RCC 7860 (cell line): ENCODE results near the gene DECR2.

Experiments used
- DNase-seq: peaks from one replicate; pipeline ENCODE4 v3.0.0-alpha.2; 2015; ENCODE audit warnings: low spot score
- FAIRE-seq: peaks from 2 replicates; lab custom pipeline; 2012; peaks lifted over from hg19 to GRCh38; lab: Jason Lieb, UNC

Gene DECR2

DNA sequence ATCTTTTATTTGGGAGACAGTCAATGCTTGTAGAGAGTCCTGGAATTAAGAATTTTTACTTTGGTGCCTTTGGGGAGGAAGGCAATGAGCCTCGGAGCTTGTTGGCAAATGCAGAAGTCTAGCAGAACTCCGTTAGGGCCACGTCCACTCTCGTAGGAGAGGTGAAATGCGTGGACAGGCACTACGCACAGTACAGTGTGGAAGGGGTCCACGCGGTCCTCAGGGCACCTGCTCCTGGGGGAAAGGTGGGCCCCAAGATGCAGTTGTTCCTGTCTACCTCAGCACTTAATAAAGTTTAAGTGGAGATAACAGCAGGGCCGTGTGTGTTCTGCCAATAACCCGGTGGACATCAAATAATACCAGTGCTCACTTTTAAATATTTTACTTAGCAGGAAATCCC lies 25.6 kb downstream of the DECR2 start:
- no peak for FAIRE-seq

GRCh38 chr16:430904-431303 lies 29.2 kb downstream of the DECR2 start:
- FAIRE-seq = no peak
- DNase-seq = no peak

More for the DNA sequence above, 25.6 kb downstream of the DECR2 start:
- no peak for DNase-seq

- FAIRE-seq (no peak), DNase-seq (no peak)
Observed at GRCh38 chr16:440627-441026, 38.9 kb downstream of the DECR2 start.

DNA sequence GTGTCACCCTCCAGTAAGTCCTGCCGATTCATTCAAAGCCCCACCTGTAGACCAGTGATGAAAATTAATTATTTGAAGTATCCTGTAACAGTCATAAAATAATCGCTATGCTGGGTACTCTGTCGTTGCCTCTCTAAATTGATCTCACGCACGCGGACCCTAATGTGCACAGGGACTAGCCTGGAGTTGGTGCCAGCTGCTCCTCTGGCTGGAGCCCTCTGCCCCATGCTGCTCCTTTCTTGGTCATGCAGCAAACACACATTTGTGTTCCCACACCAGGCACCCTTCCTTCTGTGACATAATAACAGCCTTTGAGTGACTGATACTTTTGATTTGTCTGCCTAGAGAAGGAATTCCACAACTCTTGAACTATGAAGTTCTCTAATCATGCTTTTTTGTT lies 39.8 kb downstream of the DECR2 start:
- DNase-seq = no peak

DNA sequence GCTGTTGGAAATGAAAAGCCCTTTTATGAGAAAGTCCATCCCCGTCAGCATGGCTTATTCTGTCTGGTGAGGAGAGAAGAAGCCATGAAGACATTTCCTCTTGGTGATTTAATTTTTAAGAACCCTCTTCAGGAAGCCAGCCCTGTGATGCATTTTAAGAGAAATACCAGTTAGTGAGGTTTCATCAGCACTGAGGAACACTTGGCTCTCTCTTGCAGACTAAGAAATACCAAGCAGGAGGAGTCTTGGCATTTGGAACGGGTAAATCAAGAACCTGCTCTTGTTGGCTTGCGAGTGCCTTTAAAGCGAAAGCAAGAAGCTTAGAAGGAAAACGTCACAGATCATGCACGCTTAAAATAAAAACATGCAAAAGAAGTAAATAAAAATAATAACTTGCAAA lies 41.3 kb downstream of the DECR2 start:
- no peak for FAIRE-seq
- DNase-seq = no peak

More for the DNA sequence above, 39.8 kb downstream of the DECR2 start:
- FAIRE-seq = no peak

GRCh38 chr16:444027-444426 lies 42.3 kb downstream of the DECR2 start:
- DNase-seq = no peak
- no peak for FAIRE-seq

GRCh38 chr16:445566-445965 lies 43.9 kb downstream of the DECR2 start:
- no peak for FAIRE-seq
- no peak for DNase-seq

DNA sequence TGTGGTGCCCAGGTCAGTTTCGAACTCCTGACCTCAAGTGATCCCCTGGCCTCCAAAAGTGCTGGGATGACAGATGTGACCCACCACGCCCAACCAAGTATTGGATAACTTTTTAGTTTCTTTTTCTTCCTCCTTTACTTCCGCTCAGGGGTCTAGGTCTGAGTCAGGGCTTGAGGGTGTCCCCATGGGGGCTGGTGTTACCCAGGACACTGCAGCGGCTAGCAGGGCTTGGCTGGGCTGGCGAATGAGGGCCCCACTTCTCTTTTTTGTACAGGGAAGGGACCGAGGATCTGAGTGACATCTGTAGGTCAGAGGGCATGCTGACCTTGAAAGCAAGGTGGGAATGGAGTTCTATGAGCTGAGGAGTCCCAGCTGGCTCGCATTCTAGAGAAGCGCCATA lies 48.7 kb downstream of the DECR2 start:
- FAIRE-seq = no peak
- DNase-seq = no peak

- no peak for DNase-seq
Observed at GRCh38 chr16:450785-451512, 49.3 kb downstream of the DECR2 start.

DNA sequence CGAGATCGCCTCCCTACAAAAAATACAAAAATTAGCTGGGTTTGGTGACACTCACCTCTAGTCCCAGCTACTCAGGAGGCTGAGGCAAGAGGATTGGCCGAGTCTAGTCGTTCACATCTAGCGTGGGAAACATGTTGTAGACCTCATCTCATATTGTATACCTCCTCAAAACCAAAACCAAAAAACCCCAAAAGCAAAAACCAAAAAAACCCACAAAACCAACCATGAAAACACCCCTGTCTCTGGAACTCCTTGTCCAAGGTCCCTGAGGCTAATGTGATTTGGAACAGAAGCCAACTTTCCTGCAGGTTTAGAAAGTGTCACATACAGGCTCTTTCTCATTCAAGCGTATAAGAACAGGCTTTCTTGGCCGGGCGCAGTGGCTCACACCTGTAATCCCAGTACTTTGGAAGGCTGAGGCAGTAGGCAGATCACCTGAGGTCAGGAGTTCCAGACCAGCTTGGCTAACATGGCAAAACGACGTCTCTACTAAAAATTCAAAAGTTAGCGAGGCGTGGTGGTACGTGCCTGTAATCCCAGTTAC lies 52.8 kb downstream of the DECR2 start:
- FAIRE-seq (no peak), DNase-seq (no peak)

More at GRCh38 chr16:450785-451512, 49.3 kb downstream of the DECR2 start:
- no peak for FAIRE-seq

- FAIRE-seq (no peak), DNase-seq (no peak)
Observed at GRCh38 chr16:455453-455852, 53.8 kb downstream of the DECR2 start.

DNA sequence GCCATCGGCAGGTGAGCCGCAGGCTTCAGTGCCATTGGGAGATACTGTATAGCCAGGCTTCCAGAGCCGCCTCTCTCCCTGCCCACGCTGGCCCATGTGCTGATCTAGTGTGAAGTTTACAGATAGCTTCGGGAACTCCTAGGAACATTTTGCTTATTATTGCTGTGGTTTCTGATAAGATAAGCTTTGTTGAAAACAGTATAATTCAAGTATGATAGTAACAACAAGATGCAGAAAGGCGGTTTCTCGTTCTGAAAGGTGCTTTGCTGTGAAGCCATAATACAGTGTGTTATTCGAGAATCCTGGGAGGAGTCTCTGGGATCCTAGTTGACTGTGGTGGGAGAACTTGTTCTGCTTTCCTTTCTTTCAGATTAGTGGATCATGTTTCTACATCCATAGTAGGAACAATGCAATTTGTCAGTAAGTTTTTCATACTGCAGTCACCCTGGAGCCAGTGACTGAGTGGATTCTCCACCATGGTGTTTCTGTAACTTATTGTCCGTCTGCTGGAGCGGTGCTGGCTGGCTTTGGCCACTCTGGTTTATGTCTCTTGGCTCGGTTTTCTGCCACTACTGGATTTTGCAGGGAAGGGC lies 55.3 kb downstream of the DECR2 start:
- FAIRE-seq = no peak
- no peak for DNase-seq

DNA sequence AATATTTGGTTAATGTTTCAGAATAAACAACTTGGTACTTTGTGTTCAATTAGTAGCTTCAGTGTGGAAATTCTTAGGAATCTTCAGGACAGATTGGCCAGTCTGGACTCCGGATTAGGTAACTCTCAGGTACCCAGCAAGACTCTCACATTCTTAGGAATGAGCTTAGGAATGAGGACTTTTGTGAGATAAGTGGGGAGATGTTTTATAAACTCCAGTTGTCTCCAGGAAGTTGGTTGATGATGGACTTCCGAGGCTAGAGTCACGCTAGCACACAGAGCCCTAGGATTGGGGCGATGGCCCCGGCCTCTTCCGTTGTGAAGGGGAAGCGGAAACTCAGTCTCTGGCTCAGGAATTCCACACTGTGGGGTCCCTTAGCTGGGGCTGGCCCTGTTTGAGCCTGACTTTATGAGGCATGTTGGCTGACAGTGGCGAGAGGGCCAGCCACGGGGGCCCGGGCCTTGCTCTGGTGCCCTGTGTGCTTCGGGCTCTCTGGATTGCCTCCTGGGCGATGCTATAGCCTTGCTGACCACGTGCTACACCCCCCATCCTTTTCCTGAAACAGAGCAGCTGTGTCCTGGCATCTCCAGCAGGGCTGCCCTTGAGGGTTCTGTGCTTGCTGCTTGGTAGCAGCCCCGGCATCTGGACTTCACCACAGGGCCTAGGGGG lies 56.2 kb downstream of the DECR2 start:
- FAIRE-seq = no peak
- DNase-seq = no peak

GRCh38 chr16:459761-460160 lies 58.1 kb downstream of the DECR2 start:
- DNase-seq = no peak
- FAIRE-seq = no peak

DNA sequence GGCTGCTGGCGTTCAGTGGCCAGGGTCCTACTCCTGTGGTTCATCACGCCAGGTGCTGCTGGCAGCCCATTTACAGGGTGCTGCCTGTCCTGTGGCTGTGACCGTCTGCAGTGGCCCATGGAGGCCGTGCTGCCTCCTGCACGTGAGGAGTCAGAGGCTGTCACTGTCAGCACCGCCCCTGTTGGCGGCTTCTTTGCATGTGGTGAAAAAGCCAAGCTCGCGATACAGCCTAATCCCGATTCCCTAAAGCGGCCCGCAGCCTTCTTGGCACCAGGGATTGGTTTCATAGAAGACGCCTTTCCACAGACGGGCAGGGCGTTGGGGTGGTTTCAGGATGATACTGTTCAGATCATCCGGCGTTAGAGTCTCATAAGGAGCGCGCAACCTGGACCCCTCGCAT lies 59.1 kb downstream of the DECR2 start:
- DNase-seq (no peak), FAIRE-seq (no peak)
